ENCODE results near the gene NTMT2.

GRCh38 chr1:170210142-170210541, 64.4 kb downstream of the NTMT2 start:
- TF ChIP-seq, protein P1, sequence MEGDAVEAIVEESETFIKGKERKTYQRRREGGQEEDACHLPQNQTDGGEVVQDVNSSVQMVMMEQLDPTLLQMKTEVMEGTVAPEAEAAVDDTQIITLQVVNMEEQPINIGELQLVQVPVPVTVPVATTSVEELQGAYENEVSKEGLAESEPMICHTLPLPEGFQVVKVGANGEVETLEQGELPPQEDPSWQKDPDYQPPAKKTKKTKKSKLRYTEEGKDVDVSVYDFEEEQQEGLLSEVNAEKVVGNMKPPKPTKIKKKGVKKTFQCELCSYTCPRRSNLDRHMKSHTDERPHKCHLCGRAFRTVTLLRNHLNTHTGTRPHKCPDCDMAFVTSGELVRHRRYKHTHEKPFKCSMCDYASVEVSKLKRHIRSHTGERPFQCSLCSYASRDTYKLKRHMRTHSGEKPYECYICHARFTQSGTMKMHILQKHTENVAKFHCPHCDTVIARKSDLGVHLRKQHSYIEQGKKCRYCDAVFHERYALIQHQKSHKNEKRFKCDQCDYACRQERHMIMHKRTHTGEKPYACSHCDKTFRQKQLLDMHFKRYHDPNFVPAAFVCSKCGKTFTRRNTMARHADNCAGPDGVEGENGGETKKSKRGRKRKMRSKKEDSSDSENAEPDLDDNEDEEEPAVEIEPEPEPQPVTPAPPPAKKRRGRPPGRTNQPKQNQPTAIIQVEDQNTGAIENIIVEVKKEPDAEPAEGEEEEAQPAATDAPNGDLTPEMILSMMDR (IDR thresholded peaks at IDR 0.05), result no peak
- TF ChIP-seq EZH2phosphoT487 (IDR thresholded peaks at IDR 0.05) (no peak), EZH2 (IDR thresholded peaks at IDR 0.05) (no peak)

All from neural progenitor cell (in vitro differentiated cells).